Smooth muscle cell of the brain vasculature (primary cell): Measurements from ENCODE around the gene DIS3L2.
A peak's percentile ranks its signal among the peaks of the same experiment; 100 is the strongest.
"Not testable (repeated sequence)": the region's sequence is repeated elsewhere in the genome, so short reads cannot be mapped to it uniquely, and the experiment has no call there.

Source experiments
- DNase-seq: peaks from one replicate; pipeline ENCODE4 v3.0.0-alpha.2; 2012; ENCODE audit warnings: low read depth, low spot score

The DIS3L2 gene

GRCh38 chr2:232115728-232116361 is 154.3 kb downstream of the DIS3L2 start:
- DNase-seq = not testable (repeated sequence)

DNA sequence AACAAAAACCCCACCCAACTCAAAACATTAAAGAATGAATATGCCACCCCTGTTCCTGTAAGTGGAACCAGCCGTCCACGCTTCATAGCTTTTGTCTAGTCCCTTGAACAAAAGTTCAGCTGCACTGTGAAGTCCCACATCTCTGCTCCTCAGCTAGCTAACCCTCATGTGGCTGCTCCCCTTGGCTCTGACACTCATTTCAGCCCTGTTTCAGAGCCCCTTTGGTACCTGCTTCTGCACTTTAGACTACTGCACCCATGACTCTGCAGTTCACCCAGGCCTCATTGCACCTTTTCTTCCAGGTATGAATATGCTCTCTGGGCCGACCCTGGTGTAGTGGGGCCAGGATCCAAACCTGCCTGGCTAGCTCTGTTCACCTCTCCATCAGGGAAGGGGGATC is 155.3 kb downstream of the DIS3L2 start:
- DNase-seq = no peak

DNA sequence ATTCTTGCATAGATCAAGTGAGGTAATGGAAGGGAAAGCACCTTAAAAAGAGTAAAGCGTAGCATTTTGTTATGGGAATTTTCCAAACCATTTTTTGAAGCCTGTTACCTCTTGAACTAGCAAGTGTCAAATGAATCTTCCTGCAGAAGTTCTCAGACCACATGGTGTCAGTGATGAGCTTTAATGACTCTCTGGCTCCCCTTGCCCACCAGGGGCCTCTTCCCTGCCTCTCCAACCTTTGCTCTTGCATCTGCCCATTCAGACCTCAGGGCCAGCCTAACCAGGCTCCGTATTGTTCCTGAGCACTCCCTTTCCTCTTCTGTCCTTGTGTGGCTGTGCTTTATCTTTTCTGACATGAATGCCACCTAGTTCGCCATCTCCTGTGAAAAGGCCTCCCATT is 155.9 kb downstream of the DIS3L2 start:
- DNase-seq = no peak

- no peak for DNase-seq
These were observed 159.4 kb downstream of the DIS3L2 start for GRCh38 chr2:232120911-232121310.

GRCh38 chr2:232124309-232124708 is 162.8 kb downstream of the DIS3L2 start:
- DNase-seq = no peak

DNA sequence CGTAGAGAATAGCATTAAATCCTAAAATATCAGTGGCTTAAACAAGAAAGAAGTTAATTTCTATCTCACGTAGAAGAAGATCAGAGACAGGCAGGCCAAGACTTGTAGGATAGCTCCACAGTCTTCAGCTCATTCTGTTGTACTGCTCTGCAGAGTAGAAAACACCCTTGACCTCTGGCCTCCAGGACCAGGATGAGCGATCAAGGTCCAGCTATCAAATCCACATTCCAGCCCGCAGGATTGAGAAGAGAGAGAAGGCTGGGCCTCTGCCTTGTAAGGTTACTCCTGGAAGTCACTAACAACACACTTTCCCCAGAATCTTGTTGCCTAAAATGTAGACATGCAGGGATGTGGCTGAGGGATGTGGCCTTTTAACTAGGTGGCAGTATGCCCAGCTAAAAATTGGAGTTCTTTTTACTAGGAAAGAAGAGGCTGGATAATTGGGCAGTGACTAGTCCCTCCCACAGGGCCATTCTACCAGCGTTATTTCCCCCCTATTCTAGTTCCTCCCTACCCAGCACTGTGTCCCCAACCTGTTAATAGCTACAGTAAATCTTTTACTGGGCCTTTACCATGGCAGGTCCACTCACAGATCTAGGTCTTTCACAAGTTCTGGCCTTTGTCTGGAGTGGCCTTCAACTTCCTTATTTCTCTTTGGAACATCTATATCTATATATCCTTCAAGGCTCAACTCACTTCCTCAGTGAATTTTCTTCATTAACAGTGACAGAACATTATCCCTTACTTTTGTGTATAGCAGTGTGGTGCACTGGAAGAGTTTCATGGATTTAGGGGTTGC is 165.0 kb downstream of the DIS3L2 start:
- no peak for DNase-seq

GRCh38 chr2:232129483-232129882 is 168.0 kb downstream of the DIS3L2 start:
- DNase-seq = no peak

- no peak for DNase-seq
These were observed 170.7 kb downstream of the DIS3L2 start for GRCh38 chr2:232132181-232132580.

DNA sequence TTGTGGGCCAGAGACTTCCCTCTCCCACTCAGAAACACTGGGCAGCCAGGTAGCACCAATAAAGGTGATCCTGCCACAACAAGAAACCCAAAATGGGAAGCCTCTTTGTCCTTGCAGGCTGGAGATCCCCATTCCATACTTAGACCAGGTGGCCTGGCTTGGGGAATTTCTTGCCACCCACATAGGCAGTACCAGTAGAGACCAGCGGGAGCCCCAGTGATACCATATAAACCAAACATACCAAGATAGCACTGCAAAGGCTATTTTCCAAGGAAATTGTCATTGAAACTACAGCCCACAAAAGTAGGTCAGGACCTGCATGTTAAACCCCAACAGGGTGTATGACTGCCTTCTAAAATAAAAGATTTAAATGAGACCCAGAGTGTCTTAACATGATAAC is 171.6 kb downstream of the DIS3L2 start:
- no peak for DNase-seq

- no peak for DNase-seq
These were observed 173.4 kb downstream of the DIS3L2 start for GRCh38 chr2:232134939-232135338.

DNA sequence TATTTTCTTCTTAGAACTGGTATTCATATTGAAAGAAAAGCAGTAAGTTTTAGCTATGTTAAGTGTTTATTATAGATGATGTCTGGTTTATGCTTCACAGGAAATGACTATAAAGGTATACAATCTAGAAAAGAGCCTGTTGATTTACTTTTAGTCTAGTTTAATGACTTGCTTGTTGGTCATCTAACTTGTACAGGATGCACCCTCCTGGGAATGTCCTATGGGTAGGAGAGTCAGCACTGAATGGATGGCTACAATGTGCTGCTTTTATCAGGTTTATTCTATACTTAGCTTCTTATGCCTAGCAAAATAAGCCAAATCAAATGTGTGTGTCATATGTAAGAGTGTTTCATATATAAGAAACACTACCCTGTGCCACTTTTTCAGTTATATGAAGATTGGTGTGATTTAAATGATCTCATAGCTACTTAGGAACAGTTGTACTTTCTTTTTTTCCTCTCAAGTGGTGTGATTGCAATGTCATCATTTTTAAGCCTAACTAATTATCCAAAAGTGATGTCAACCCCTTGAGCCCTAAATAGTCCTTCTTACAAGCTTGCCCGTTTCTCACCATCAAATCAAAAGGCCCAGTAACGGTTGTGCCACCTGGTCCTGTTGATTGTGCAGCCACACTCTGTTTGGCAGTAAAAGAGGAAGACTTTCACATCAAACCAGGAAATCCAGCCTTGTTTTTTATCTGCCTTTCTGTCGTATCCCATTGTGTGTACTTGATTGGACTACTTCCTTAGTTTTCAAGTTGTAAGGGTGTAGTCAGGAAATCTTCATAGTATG is 176.0 kb downstream of the DIS3L2 start:
- DNase-seq = no peak

DNA sequence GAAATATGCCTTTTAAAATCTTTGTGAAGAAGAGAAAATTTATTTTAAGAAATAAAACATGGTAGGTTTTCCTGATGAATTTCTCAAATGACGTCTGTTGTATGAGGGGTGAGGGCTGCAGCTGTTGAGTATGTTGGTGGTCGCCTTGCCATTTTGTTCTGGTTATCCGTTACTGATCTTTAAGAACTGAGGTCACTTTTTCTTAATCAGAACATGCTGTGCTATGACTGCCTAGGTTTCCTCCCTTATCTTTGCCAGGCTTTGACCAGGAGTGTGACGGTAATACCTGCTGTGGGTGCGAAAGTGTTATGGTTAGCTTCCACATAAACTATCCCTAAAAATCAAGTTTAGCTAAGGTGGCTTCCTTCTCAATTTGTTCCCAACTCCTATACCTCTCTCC is 176.9 kb downstream of the DIS3L2 start:
- no peak for DNase-seq

- no peak for DNase-seq
These were observed 177.7 kb downstream of the DIS3L2 start for GRCh38 chr2:232139171-232139594.

- no peak for DNase-seq
These were observed 178.5 kb downstream of the DIS3L2 start for GRCh38 chr2:232139786-232140562.

DNA sequence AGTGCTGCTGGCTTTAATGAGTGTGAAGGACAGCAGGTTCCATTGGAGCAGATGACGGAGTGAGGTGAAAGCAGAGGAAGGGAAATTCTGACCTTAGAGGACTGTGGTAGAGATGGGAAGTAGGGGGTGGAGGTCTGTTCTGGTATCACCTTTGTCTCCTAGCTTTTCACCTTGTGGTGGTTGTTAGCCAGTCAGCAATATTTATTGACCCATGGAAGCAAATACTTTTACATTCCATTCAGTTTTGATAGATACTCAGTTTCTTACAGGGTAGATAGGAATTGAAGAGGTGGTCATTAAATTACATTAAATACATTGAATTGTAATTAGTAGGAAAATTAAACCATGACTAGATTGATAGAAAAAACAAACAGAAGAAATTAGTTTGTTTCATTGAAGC is 180.1 kb downstream of the DIS3L2 start:
- DNase-seq = no peak

DNA sequence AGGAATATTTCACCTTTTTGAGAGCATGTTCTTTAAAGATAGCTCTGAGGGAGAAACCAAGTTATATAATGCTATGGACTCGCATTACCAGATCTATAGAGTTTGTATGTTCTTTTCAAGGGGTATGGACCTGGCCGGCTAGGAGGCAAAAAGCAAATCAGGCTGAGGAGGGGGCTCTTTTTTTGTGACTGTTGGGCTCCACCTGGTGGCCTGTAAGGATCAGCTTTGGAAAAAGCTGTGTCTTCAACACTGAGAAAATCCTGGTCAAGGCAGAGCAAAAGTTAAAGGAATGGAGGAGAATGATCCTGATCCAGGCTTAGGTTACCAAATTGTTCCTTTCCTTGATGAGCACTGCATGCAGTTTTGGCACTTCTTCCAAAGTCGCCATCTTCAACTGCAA is 180.5 kb downstream of the DIS3L2 start:
- DNase-seq = peak; percentile 7

DNA sequence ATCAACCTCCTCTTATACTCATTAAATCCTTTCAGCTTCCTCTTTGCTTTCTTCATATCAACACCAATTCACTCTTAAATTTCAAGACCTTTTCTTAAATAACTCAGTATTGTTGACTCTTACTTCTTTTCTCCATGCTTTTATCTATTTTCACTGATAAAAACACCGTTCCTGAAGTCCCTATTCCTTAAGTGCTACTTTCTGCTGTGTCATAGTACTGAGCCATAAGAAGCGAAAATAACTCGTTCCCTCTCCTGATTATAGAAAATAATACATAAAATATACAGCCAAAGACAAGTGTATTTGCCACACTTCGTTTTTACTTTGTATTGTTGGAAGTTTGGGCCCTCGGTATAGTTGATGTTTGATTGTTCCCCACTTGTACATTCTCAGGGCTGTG is 181.0 kb downstream of the DIS3L2 start:
- no peak for DNase-seq

- no peak for DNase-seq
These were observed 184.8 kb downstream of the DIS3L2 start for GRCh38 chr2:232146294-232146693.

DNA sequence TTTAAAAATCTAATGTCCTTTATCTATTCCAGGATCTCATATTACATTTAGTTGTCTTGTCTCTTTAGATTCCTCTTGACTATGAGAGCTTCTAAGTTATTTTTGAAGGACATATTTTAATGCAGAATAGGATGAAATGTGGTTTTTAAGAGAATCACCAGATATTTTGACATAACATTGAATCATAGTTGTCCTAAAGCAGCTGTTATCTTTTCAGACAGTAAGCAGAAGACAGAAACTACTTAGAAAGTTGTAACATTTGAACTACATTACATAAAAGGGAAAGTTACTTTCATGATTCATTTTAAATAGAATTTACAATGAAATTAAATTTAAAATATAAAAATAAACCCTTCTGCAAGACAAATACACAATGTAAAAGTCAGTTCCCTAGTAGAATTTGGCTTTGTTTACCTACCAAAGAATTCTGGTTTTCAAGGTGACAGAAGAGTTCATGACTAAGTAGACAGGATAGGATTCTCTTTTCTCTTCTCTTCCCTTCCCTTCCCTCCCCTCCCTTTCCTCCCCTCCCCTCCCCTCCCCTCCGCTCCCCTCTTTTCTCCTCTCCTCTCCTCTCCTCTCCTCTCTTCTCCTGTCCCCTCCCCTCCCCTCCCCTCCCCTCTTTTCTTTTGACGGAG is 186.0 kb downstream of the DIS3L2 start:
- no peak for DNase-seq

DNA sequence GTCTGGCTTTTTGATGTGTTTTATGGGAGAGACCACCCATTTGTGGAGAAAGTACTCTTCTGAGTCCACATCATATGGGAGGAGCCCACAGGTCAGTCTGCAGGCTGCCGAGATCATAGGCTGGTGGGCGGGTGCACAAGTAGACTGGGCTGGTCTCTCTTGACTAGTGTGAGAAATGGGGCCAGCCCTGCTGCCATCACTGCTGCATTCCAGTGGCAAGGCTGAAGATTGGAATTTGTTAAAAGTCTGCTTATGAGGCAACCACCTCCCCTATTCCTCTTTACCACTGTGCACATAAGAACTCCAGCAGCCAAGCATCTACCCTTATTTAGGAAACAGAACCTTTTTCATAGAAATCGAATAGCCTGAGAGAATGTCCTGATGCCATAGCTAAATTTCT is 200.7 kb downstream of the DIS3L2 start:
- no peak for DNase-seq

DNA sequence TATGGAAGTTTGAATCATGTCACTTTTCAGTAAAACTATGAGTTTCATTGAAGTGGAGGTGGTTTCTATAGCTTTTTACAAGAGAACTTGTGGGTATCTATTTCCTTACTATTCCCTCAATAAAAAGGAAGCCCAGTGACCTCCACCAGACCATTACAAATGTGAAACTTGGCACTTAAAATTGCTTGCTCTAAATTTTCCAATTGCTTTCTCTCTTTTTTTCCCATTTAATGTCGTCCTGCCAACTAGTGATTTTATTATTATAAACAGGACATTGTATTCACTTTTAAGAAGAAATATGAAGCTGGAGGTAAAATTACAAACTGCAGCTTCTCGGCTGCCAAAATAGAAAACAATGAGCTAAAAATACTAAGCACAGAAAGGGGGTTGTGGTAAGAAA is 208.9 kb downstream of the DIS3L2 start:
- no peak for DNase-seq
